ENCODE data around the gene FSIP1.

The FSIP1 gene

DNA sequence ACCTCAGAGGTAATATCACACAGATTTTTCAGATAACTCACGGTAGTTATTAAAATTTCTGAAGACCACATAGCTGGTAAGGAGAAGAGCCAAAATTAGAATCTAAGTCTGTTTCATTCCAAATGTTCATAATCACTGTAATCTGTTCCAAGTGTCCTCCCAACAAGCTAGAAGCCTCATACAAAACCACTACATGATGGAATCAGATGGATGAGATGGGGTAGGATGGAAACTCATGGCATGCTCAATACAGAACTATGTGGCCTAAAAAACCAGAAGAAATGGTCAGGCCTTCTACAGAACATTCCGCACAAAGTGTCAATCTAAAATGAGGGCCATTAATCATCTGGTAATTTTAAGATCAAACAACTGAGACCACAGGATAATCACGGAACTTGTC is 110.0 kb downstream of the FSIP1 start:
- no peak for DNase-seq

DNA sequence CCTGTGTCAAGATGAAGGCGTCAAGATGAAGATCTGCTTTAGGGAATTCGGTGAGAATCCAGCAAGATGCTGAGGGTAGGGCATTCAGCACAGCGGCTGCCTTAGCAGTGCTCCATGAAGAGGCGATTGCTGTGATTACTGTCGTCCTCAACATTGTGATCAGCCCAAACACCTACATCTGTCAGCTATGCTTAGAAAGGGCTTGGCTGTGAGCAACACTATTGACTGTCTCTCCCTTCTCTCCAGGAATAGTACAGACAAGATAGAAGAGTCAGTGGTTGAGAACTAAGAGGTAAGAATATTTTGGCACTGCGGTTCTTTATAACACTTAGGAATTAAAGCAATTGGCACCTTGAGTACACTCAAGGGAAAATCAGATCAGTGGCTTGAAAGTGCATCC is 110.5 kb downstream of the FSIP1 start:
- DNase-seq = no peak

GRCh38 chr15:39670687-39671086 is 112.0 kb downstream of the FSIP1 start:
- no peak for DNase-seq

DNA sequence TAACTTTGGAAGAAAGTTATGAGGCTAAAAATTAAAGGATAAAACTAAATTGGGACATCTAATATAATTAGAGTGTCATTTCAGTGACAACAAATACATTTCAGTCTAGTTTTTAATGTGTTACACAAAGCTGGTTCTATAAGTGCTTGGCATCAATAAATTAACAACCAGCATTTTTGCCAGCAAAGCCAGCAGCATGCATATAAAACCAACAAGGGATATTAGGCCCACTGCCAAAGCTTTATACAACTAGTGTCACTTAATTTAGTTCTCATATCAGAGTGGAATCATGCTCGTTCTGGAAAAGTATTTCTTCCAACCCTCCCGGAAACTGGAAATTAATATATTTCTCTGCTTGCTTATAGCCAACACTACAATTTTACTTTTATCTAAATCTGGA is 113.0 kb downstream of the FSIP1 start:
- no peak for DNase-seq

DNA sequence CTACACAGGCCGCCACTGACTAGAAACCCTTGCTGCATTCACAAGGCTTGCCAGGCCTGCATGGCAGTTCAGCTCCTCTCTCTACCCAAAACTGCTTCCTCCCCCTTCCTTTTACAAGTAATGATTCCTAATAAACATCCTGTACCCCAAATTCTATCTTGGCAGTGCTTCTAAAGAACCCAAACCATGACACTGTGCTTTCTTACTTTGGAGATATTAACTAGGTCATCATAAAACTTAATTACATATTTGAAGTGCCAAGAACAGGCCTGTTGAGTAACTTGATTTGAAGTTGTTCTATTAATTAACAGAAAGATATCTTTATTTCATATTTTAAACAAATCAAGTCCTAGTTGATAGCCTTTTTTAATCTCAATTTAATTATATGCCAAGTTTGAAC is 113.4 kb downstream of the FSIP1 start:
- DNase-seq = no peak

- DNase-seq = no peak
These were observed 114.2 kb downstream of the FSIP1 start for GRCh38 chr15:39668457-39668856.

- no peak for DNase-seq
These were observed 115.1 kb downstream of the FSIP1 start for GRCh38 chr15:39667382-39668127.

DNA sequence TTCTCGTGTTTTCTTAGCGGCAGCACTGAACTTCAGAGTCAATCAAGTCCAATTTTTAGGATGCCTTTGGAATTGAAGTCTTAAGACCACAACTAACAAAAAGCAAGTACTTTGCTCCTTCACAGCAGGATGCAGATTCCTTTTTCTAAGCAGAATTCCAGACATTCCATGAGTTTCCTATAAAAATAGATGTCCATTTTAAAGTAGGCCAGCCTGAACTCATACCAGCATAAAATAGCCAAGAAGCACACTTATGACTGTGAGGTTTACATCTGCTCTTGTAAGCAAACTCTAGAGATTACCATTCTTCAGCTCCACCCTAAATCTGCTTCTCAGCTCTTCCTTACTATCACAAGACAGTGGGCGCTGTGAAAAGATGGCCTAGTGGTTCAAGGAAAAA is 116.0 kb downstream of the FSIP1 start:
- DNase-seq = no peak

DNA sequence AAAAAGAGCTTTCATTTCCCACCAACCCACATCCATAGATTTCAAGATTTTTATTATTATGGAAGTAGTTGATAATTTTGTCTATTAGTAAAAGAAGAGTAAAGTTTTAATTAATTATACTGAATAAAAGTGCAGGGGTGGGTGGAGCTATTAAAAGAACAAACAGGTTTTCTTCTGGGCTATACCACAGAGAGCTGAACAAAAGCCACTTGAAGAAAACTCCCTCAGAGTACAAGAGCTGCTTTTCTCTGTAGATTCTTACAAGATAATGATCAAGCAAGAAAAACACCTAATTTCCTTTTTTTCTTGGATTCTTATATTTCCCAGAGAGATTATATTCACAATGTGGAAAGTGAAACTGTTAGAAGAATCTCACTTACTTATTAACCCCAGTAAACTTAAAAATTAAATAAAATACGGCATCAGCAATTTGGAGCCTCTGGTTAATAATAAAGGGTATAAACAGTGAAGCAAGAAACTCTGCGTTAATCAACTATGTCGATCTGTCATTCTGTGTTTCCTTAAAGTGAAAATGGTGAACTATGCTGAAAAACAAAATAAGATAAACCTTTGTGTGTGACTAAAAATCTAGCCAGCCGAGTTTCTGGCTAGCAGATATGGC is 116.9 kb downstream of the FSIP1 start:
- no peak for DNase-seq

GRCh38 chr15:39663704-39664250 is 118.9 kb downstream of the FSIP1 start:
- no peak for DNase-seq

- no peak for DNase-seq
These were observed 120.9 kb downstream of the FSIP1 start for GRCh38 chr15:39661776-39662175.

DNA sequence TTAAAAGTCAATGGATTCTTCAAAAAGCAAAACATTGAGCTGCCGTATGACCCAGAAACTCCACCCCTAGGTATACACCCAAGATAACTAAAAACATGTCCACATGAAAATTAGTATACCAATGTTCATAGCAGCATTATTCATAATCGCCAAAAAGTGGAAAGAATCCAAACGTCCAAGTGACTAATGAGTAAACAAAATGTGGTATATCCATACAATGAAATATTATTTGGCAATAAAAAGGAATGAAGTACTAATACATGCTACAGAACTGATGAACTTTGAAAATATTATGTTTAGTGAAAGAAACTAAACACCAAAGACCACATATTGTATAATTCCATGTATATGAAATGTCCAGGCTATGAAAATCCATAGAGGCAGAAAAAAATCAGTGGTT is 123.9 kb downstream of the FSIP1 start:
- no peak for DNase-seq

DNA sequence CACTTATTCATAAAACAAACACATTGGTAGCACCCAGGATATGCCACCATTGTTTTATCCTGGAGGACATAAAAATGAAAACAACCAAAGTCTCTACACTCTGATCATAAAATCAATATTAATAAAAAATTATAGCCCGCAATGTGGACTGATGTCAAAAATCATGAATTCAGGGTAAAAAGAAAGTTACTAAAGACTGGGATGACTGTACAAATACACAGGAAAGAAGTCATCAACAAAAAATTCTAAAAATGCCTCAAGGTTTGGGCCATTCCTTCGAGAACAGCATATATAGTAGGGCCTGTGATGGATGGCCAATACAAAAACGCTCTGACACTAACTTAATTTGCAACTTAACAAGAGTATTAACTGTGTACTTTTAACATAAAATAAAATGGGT is 125.0 kb downstream of the FSIP1 start:
- no peak for DNase-seq

GRCh38 chr15:39657181-39657580 is 125.5 kb downstream of the FSIP1 start:
- DNase-seq = no peak

DNA sequence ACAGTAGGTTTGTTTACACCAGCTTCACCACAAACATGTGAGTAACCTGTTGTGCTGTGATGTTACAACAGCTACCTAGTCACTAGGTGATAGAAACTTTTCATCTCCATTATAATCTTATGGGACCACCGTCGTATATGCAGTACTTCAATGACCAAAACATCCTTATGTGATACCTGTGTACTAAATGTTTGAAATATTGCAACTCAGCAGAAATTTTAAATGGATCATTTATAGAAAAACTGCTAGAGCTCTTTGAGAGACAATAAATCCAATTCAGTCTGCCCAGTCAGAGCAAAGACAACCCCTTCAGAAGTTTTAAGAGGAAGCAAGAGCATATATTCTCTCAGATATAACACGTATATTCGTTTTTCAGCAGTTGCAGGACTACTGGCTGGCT is 128.3 kb downstream of the FSIP1 start:
- no peak for DNase-seq

DNA sequence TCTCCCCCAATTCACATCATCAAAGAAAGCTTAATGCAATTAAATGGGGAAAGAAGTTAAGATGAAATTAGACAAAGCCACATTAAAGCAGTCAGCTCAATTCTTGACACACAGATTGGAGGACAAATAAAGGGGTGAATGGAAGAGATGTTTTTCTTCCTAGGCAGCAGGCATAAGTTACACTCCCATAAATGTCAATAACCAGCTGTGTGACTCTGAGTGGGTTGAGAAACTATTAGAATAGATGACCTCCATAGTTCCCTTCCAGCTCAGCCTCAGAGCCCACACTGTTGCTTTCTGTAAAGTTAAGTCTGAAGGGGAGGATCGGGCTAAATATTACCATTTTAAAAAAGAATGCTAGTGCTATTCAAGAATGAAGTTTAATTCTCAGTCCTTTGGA is 130.8 kb downstream of the FSIP1 start:
- no peak for DNase-seq

DNA sequence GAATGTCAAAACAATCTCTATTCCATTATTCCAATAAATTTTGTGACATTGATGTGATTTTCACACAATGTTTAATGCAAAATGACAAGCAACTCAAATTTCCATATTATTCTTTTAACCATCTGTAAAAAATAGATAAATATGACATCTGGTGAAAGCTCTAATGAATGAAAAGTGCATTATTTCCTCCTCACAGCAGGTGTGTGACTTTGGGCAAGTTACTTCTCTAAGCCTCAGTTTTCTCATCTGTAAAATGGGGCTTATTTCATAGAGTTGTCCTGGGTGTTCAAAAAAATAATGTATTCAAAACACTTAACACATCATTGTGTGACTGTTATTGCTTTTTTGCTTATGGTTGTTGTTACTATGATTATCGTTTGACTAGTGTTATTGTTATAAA is 131.3 kb downstream of the FSIP1 start:
- no peak for DNase-seq

DNA sequence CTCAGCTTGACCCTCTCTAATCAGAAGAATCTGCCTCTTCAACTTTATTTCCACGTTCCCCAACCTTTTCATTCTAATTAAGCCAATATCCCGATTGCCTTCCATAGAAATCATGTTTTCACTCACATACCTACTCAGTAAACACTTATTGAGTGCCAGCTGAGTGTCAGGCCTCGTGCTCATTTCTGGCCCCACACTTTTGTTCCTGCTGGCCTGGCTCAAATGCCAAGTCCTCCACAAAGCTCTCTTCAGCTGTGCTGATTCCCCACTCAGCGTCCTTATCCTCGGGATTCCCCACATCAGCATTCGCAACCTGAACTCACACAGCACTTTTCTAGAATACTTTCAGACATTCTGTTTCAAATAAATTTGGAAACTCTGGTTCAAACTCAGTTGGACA is 132.9 kb downstream of the FSIP1 start:
- DNase-seq = no peak

DNA sequence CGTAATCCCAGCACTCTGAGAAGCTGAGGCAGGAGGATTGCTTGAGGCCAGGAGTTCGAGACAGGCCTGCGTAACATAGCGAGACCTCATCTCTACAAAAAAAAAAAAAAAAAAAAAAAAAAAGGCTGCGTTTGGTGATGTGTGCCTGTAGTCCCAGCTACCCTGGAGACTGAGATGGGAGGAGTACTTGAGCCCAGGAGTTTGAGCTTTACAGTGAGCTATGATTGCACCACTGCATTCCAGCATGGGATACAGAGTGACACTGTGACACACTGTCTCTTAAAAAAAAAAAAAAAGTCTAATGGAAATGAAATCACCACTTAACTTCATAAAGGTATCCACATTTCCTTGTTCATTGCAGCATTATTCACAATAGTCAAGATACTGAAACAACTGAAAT is 136.2 kb downstream of the FSIP1 start:
- no peak for DNase-seq

DNA sequence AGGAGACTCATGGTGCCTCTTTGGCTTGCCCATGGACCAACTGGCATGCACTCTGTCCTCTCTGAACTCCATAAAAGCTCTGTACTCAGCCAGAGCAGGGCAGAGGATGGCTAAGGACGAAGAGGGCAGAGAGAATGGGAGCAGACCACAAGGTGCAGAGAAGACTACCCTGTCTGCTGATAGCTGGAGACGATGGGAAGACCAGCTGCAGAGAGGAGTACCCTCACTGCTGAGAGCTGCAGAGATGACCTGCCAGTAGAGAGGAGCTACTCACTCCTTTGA is 136.7 kb downstream of the FSIP1 start:
- no peak for DNase-seq

DNA sequence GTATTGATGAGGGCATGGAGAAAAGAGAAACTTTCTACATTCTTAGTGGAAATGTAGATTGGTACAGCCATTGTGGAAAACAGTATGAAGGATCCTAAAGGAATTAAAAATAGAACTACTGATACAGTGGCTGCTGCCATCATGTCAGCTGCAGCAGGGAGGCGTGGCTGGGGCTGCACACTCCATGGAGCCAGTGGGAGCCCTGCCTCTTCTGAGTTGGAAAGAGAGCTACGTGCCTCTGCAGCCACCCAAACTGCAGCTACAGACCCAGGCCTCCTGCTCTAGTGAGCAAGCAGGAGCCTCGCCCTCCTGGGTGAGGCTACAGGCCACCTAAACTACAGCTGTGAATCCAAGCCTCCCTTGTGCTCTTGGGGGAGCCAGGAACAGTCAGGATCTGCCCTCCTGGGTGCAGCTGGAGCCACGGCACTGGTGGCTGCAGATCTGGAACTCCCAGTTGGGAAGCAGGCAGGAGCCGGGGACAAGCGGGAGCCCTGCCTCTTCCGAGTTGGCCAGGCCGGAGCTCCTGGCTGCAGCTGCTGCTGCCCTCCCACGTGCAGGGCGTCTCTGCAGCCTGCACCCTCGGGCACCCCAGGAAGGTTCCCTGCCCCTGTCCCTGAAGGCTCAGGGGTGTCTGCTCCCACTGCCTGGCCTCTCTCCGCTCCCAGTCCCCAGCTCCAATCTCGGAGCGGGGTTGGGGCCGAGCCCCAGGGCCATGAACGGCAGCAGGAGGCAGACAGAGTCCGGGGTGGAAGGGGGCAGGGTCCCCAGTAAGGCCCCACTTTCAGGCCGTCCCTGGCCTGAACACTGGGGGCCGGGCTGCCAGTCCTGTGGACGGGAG is 137.3 kb downstream of the FSIP1 start:
- DNase-seq = no peak

- no peak for DNase-seq
These were observed 138.5 kb downstream of the FSIP1 start for GRCh38 chr15:39644136-39644535.

GRCh38 chr15:39643727-39644126 is 138.9 kb downstream of the FSIP1 start:
- DNase-seq = no peak

GRCh38 chr15:39642011-39642640 is 140.5 kb downstream of the FSIP1 start:
- DNase-seq = no peak
